ENCODE measurements around the gene TRABD2B. TPM values are rescaled to one million over a fixed set of nuclear protein-coding genes. Genes with fewer than 3 reads are reported as not detected.

The TRABD2B gene
- total and polyA plus RNA-seq, 2 experiments from 2014 or later, result not detected

DNA sequence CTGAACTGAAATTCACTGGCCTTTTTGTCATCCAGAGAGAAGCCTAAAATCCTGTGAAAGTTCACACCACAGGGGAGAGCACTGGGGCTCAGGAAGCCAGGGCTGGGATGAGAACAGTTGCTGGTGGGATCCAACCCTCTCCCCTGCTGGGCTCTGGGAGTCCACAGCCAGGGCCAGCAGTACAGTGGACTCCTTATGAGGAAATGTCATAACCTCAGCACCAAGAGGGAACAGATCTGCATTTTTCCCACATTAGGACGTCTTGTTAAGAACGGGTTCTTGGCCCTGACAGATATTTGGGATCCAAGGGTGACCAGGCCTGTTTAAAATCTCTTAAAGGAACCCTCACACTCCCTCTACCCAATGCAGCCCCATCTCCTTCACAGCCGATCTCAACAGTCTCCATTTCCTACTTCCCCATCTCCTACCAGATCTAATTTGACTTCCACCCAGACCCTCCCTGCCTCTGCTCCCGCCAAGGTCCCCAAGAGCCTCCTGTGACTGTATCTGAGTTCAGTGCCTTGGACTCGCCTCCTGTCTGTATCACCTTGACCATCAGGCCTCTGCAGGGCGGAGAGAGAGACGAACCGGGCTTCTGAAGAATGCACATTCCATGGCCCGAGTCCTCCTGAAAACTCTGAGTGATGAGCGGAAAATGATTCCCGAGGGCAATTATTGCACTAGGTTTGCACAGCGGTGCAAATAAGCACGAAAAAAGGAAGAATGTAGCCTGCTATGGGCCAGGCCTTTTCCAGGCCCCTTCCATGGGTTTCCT is 159.9 kb downstream of the TRABD2B start:
- no peak for DNase-seq
- in situ Hi-C loops (cut with MboI), result no loop called here
- no peaks in the 10 kb centered on the region; the same call in 1 of the 2 replicates for H3K27me3 ChIP-seq (replicated peaks; ENCODE audit: insufficient read depth)
- TF ChIP-seq EZH2phosphoT487 (IDR thresholded peaks at IDR 0.05; ENCODE audit: insufficient read depth, low read depth), result no peak
- no peak for TF ChIP-seq EZH2 (IDR thresholded peaks at IDR 0.05; ENCODE audit: insufficient read depth, poor library complexity, severe bottlenecking)
- H4K20me1 ChIP-seq (ENCODE audit: insufficient read depth), result no peaks in the 10 kb centered on the region
- H3K36me3 ChIP-seq (ENCODE audit: low read depth), result no peaks in the 10 kb centered on the region
- no peak overlapping the region for H3K9ac ChIP-seq
- no peaks in the 10 kb centered on the region for H3K9me3 ChIP-seq (ENCODE audit: low read depth)
- H3K9me2 ChIP-seq (ENCODE audit: insufficient read depth), result no peaks in the 10 kb centered on the region
- H3K27ac ChIP-seq, result no peak overlapping the region
- WGBS, 2 experiments (ENCODE audit: low coverage in 1 of 2, low lambda C conversion rate in 2 of 2, missing lambda C conversion rate in 2 of 2), result 46 to 52% methylated on average over 13 of the region's 13 CpGs
- H3K4me1 ChIP-seq (ENCODE audit: insufficient read depth), result no peaks in the 10 kb centered on the region
- no peaks in the 10 kb centered on the region for H3F3A ChIP-seq (ENCODE audit: insufficient read depth)
- no peaks in the 10 kb centered on the region for H3K79me2 ChIP-seq (ENCODE audit: insufficient read depth)
- no peak overlapping the region for H3K4me2 ChIP-seq (ENCODE audit: unreplicated experiment)
- H3K4me3 ChIP-seq, result no peak overlapping the region
- H2AFZ ChIP-seq, result no peak overlapping the region

DNA sequence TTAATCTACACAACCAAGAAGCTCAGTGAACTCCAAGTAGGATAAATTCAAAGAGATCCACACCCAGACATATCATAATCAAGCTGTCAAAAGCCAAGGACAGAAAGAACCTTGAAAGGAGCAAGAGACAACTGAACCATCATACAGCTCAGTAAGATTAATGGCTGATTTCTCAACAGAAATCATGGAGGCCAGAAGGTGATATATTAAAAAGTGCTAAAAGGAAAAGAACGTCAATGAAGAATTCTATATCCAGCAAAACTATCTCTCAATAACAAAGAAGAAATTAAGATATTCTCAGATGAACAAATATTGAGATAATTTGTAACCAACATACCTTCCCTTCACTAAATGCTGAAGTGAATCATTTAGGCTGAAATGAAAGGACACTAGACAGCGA is 161.8 kb downstream of the TRABD2B start:
- TF ChIP-seq EZH2phosphoT487 (IDR thresholded peaks at IDR 0.05; ENCODE audit: insufficient read depth, low read depth), result no peak
- no peak for TF ChIP-seq EZH2 (IDR thresholded peaks at IDR 0.05; ENCODE audit: insufficient read depth, poor library complexity, severe bottlenecking)
- H3K4me2 ChIP-seq (ENCODE audit: unreplicated experiment), result no peak overlapping the region
- H3K9me2 ChIP-seq (ENCODE audit: insufficient read depth), result no peaks in the 10 kb centered on the region
- H3F3A ChIP-seq (ENCODE audit: insufficient read depth), result no peaks in the 10 kb centered on the region
- no peaks in the 10 kb centered on the region for H3K4me1 ChIP-seq (ENCODE audit: insufficient read depth)
- 45 to 46% methylated on average over 2 of the region's 2 CpGs for WGBS, 2 experiments (ENCODE audit: low coverage in 1 of 2, low lambda C conversion rate in 2 of 2, missing lambda C conversion rate in 2 of 2)
- no peaks in the 10 kb centered on the region; the same call in 1 of the 2 replicates for H3K27me3 ChIP-seq (replicated peaks; ENCODE audit: insufficient read depth)
- in situ Hi-C loops (cut with MboI), result no loop called here
- no peak overlapping the region for H3K4me3 ChIP-seq
- no peaks in the 10 kb centered on the region for H4K20me1 ChIP-seq (ENCODE audit: insufficient read depth)
- no peak overlapping the region for H2AFZ ChIP-seq
- no peak for DNase-seq
- H3K36me3 ChIP-seq (ENCODE audit: low read depth), result no peaks in the 10 kb centered on the region
- no peak overlapping the region for H3K9ac ChIP-seq
- no peaks in the 10 kb centered on the region for H3K9me3 ChIP-seq (ENCODE audit: low read depth)
- no peaks in the 10 kb centered on the region for H3K79me2 ChIP-seq (ENCODE audit: insufficient read depth)
- no peak overlapping the region for H3K27ac ChIP-seq

- H3K9me3 ChIP-seq (ENCODE audit: low read depth), result no peaks in the 10 kb centered on the region
- in situ Hi-C loops (cut with MboI), result no loop called here
- DNase-seq, result no peak
- H3F3A ChIP-seq (ENCODE audit: insufficient read depth), result no peaks in the 10 kb centered on the region
- H3K9ac ChIP-seq, result no peak overlapping the region
- 22 to 27% methylated on average over 3 of the region's 3 CpGs for WGBS, 2 experiments (ENCODE audit: low coverage in 1 of 2, low lambda C conversion rate in 2 of 2, missing lambda C conversion rate in 2 of 2)
- no peak overlapping the region for H3K4me2 ChIP-seq (ENCODE audit: unreplicated experiment)
- H3K9me2 ChIP-seq (ENCODE audit: insufficient read depth), result no peaks in the 10 kb centered on the region
- no peaks in the 10 kb centered on the region for H4K20me1 ChIP-seq (ENCODE audit: insufficient read depth)
- no peaks in the 10 kb centered on the region for H3K4me1 ChIP-seq (ENCODE audit: insufficient read depth)
- no peak for TF ChIP-seq EZH2phosphoT487 (IDR thresholded peaks at IDR 0.05; ENCODE audit: insufficient read depth, low read depth)
- TF ChIP-seq EZH2 (IDR thresholded peaks at IDR 0.05; ENCODE audit: insufficient read depth, poor library complexity, severe bottlenecking), result no peak
- no peaks in the 10 kb centered on the region for H3K36me3 ChIP-seq (ENCODE audit: low read depth)
- H3K4me3 ChIP-seq, result no peak overlapping the region
- no peaks in the 10 kb centered on the region; the same call in 1 of the 2 replicates for H3K27me3 ChIP-seq (replicated peaks; ENCODE audit: insufficient read depth)
- no peak overlapping the region for H2AFZ ChIP-seq
- H3K27ac ChIP-seq, result no peak overlapping the region
- no peaks in the 10 kb centered on the region for H3K79me2 ChIP-seq (ENCODE audit: insufficient read depth)
Observed at GRCh38 chr1:47834326-47834725, 162.9 kb downstream of the TRABD2B start.

DNA sequence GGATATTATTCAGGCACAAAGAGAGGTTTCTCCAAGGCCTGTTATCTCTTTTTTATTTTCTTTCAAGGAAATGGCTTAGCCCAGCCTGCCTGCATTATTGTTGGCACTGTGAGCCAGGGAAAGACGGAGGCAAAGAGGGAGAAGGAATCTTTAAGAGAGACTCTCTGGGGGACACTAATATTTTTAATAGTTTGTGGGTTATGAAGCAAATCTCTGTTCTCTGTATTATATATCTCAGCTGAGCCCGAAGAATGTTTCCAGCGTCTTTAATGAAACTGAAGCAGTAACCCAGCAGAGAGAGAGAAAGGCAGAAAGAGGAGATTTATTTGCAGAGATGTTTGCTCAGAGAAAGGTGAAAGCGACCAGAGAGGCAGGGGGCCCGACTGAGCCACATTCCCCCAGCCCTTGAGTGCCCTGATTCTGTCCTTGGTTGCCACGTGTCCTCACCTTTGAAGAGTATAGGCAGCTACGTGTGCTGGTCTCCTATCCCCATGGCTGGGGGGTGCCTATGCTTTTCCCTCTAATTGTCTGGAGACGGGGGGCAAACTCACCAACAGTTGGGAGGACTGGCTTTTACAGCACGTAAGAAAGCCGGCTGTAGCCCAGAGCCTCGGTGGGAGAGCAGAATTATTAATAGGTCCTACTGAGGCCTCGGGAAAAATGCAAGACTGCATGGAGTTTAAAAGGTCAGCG is 166.4 kb downstream of the TRABD2B start:
- no peaks in the 10 kb centered on the region for H3K9me3 ChIP-seq (ENCODE audit: low read depth)
- no peaks in the 10 kb centered on the region for H3F3A ChIP-seq (ENCODE audit: insufficient read depth)
- no peak for TF ChIP-seq EZH2 (IDR thresholded peaks at IDR 0.05; ENCODE audit: insufficient read depth, poor library complexity, severe bottlenecking)
- no peak for TF ChIP-seq EZH2phosphoT487 (IDR thresholded peaks at IDR 0.05; ENCODE audit: insufficient read depth, low read depth)
- in situ Hi-C loops (cut with MboI), result no loop called here
- H3K79me2 ChIP-seq (ENCODE audit: insufficient read depth), result no peaks in the 10 kb centered on the region
- 56 to 58% methylated on average over 13 of the region's 13 CpGs for WGBS, 2 experiments (ENCODE audit: low coverage in 1 of 2, low lambda C conversion rate in 2 of 2, missing lambda C conversion rate in 2 of 2)
- H3K27ac ChIP-seq, result no peak overlapping the region
- H2AFZ ChIP-seq, result no peak overlapping the region
- no peaks in the 10 kb centered on the region for H3K9me2 ChIP-seq (ENCODE audit: insufficient read depth)
- no peaks in the 10 kb centered on the region for H3K4me1 ChIP-seq (ENCODE audit: insufficient read depth)
- no peak overlapping the region for H3K9ac ChIP-seq
- no peaks in the 10 kb centered on the region; the same call in 1 of the 2 replicates for H3K27me3 ChIP-seq (replicated peaks; ENCODE audit: insufficient read depth)
- H3K4me3 ChIP-seq, result no peak overlapping the region
- H3K4me2 ChIP-seq (ENCODE audit: unreplicated experiment), result no peak overlapping the region
- H3K36me3 ChIP-seq (ENCODE audit: low read depth), result no peaks in the 10 kb centered on the region
- no peaks in the 10 kb centered on the region for H4K20me1 ChIP-seq (ENCODE audit: insufficient read depth)
- no peak for DNase-seq

Data from GM23248 (cell line).